GM19438 (cell line): ENCODE results near the gene DALRD3.

Source experiments
- ATAC-seq: cut with Tn5 transposase; IDR thresholded peaks from one replicate; pipeline ENCODE4 v1.9.1; 2021; ENCODE audit warnings: low read depth; ENCODE audit not compliant: unreplicated experiment

DALRD3 gene

DNA sequence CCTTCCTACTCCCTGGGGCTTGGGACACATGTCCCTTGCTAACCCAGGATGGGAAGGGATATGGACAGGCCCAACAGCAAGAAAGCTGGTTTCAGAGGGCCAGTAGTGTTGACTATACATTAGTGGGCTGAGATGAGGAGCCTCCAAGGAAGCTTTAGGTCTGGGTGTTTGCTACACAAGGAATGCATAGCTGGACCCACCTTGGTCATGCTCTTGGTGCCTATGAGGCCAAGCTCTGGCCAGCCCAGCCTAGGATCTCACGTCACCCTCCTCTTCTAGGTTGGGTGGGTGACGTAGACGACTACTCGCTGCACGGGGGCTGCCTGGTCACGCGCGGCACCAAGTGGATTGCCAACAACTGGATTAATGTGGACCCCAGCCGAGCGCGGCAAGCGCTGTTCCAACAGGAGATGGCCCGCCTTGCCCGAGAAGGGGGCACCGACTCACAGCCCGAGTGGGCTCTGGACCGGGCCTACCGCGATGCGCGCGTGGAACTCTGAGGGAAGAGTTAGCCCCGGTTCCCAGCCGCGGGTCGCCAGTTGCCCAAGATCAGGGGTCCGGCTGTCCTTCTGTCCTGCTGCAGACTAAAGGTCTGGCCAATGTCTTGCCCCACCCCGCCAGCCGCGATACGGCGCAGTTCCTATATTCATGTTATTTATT is 11.8 kb downstream of the DALRD3 start:
- no peak for ATAC-seq

- ATAC-seq: no peak
Measured at GRCh38 chr3:49005998-49006397, 12.4 kb downstream of the DALRD3 start.

- no peak for ATAC-seq
Measured at GRCh38 chr3:49005303-49005680, 13.1 kb downstream of the DALRD3 start.

- no peak for ATAC-seq
Measured at GRCh38 chr3:49004352-49005302, 13.8 kb downstream of the DALRD3 start.

- no peak for ATAC-seq
Measured at GRCh38 chr3:49001155-49001554, 17.2 kb downstream of the DALRD3 start.

DNA sequence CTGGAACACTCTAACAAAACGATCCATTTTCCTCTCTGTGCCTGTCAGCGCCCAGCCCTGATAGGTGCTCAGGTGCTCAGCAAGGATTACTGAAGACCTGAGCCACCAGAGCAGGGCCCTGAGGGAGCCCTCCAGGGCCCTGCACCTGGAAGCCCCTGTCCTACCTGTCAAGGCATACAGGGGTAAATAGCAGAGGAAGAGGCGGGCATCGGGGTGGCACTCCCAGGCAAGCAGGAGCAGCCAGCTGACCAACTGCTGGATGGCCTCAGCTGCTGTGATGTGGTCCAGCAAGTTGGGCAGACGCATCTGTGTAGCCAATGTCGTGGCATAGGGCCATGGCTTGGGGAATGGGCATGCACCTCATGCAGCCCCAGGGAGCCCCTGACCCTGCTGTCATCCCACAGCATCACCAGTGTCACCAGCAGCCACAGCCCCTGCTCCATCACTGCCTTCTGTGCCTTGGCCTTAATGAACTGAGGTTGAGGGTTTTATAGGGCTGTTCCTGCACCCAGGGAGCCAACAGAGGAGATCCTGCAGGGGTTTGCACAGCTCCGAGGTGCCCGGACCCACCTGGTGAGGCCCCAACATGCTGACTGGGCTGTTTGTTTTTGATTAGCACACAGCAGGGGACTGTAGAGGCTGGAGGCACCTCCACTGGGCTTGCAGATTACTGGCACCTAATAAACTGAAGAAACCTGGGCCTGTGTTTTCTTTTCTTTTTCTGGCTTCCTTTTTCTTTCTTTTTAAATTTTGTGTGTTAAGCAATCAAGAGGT is 19.1 kb downstream of the DALRD3 start:
- ATAC-seq: no peak

DNA sequence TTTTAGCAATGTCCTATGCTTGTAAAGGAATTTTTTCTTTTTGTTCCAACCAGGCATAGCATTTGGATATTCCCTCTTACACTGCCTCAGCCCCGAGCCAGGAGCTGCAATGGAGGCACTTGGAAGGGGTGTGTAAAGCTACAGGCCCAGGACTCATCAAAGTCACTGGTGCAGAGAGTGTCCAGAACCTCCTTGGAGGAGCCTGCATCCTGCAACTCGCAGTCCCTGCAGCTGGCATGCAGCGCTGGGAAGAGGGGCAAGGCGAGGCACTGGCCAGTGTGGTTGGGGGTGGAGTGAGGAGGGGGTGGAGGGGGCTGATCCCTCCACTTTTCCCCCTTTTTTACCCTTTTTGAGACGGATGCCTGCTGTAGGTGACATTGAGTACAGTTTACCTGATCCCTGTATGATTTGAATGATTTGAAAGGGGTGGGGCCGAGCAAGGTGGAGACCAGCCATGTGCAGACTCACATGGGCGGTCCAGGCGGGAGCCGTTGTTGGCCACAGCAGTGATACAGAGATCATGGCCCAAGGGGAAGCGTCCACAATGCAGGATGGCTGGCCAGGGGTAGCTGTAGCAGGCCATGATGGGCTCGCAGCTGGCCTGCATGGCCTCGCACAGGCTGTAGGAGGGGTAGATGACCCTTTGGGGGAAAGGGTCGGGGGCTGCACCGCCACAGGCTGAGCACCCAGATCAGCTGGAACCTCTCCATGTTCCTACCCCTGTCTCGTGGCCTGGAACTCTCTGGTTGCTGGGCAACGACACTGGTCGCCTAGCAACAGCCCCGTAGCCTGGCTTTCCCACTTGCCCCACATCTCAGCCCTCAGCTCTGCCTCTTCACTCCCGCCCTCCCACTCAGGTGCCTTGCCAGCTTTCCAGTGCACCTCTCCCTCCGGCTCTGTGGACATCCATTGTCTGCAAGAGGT is 20.4 kb downstream of the DALRD3 start:
- no peak for ATAC-seq

DNA sequence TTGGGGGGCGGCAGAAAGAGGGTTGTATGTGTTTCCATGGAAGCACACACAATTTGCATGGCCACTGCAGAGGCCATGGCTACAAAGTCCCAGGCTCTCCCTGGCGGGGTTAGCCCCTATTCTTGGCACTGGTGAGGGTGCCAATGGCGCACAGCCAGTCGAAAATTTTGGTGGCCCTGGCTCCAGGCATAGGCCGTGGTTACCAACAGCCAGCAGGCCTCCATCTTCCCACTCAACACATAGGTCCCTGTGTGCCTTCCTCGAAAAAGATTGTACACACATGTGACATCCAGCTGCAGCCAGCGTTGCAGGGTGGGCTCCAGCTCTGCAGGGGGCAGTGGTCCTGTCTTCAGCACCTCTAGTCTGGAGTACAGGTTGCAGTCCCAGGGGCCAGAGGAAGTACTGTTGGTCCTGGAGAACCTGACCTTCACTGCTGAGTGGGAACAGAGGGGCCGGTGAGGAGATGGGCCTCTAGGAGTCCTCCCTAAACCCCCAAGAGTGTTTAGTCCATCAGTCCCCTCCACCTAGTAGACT is 21.2 kb downstream of the DALRD3 start:
- ATAC-seq: no peak

DNA sequence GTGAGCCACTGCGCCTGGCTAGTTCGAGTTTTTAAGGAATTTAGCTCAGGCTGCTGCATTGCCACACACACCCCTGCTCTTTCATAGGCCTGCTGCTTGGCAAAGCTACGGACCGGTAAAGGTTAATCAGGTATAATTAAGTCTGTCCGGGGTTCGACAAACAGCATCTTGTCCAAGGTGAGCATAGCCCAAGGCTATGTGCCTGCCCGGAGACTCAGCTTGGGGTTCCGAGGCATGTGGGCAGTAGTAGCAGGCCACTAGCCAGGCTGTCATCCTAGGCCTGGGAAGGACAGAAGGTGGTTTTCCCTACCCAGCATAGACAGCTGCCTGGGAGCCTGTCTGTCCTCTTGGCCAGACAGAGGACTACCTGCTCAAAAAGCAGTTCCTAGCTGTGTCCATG is 21.7 kb downstream of the DALRD3 start:
- no peak for ATAC-seq

GRCh38 chr3:48993834-48994233 is 24.5 kb downstream of the DALRD3 start:
- ATAC-seq: no peak

- no peak for ATAC-seq
Measured at GRCh38 chr3:48991851-48992545, 26.4 kb downstream of the DALRD3 start.

DNA sequence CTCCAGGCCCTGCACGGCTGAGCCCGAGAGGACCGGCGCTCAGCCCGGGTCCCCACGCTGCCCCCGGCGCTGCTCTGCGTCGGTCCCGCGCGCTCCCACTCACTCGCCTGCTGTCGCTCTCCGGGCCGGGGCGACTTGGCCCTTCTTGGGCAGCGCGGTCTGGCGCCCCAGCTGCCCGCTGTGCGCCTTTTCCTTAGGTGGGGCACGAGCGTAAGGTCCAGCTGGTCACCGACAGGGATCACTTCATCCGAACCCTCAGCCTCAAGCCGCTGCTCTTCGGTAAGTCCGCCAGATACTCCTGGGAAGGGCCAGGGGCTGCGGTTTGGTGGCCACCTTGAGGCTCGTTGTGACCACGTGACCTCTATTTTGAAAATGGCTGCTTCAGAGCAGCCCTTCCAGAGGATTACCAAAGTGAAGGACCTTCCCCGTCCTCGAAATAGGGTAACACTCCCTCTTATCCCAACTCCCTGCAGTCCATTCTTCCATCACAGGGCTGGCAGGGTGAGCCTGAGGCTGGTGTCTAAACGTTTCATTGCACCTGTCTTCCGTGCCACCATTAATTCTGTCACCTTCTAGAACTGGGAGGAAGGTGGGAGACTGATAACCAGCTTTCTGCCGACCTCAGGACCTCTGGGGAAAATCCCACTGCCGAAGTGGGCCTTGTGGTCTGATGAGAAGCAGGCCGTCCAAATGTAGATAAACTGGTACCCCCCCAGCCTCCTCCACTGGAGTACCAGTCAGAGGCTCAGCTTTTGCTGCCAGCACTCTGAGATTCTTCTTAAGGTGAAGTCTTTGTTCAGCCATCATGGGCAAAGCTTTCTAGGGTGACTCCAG is 27.5 kb downstream of the DALRD3 start:
- ATAC-seq: peak; percentile 11

DNA sequence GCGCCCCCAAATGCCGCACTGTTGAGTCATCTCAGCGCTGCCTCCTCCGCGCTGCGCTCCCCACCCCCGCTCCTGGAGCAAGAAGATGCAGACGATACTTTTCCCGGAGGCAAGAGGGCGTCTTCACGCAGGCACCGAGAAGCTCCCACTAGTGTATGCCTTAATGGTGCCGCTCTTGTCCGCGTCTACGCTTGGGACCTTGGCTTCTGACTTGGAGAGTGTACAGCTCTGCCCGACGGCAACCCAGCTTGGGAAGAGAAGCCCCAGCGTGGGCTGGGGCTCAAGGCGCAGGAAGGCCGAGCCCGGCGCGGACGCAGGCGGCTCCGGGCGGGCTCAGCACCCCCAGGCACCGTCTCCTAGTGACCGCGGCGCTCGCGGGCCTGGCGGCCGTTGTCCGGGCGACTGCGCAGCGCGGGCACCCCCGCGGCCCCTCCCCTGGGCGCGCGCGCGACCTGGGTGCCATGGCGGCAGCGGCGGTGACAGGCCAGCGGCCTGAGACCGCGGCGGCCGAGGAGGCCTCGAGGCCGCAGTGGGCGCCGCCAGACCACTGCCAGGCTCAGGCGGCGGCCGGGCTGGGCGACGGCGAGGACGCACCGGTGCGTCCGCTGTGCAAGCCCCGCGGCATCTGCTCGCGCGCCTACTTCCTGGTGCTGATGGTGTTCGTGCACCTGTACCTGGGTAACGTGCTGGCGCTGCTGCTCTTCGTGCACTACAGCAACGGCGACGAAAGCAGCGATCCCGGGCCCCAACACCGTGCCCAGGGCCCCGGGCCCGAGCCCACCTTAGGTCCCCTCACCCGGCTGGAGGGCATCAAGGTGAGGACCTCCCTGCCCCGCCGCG is 28.4 kb downstream of the DALRD3 start, which contains the start of gene P4HTM:
P4HTM (plus strand) TSS at position 446 of the 840 bp plus-strand sequence; CDS start at position 462, 16 bp downstream.
- peak; percentile 58 for ATAC-seq

DNA sequence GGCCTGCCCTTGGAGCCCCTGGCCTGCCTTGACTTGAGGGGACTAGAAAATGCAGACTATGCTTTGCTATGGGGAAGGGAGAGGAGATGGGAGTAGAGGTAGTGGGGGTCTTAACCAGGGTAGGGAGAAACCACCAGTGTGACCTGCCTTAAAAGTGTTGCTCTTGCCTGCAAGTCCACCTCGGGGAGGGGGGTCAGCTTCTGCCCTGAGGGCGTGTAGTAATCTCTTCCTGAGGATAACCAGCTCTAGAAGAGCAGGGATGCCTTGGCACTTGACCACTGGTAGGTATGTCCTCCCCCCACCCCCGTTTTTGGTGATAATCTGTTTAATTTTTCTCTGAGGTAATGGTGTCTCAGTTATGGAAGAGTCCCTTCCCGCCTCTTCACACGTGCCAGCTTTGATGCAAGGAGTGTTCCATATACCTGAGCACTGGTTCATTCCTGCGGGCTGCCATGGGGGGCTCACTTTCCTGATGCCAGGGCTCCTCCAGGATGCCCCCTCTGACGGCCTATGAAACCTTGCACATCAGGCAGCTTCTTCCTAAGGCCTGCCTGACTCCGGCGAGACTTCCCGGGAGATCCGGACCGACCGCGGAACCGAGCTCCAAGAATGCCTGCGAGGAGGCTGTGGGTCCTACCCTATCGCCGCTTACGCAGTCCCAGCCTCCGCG is 29.1 kb downstream of the DALRD3 start:
- ATAC-seq: no peak

DNA sequence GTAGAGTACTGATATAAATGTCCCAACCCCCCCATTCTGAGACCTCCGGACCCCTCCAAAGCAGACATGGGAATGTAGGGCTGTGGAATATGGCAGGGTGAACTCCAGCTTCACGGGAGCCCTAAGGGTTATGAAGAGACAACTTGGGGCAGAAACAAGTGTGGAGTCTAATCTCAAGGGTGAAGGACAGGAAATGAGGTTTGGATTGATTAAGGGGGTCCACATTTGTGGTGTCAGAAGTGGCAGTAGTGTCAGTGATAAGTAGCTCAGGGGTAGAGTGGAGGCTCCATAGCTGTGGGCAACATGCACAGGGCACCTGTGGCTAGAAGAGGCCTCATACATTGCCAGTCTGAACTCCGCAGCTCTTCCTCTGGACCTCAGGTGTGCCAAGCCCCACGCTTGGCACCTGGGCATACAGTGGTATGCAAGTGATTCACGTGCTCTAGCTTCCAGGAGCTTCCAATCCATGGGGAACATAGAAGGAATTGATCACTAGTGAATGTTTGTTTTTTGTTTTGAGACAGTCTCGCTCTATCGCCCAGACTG is 32.5 kb downstream of the DALRD3 start:
- ATAC-seq: no peak

GRCh38 chr3:48984663-48985062 is 33.7 kb downstream of the DALRD3 start:
- ATAC-seq: no peak

GRCh38 chr3:48983096-48983495 is 35.3 kb downstream of the DALRD3 start:
- ATAC-seq: no peak
